ENCODE results near the gene FRMD5.

GRCh38 chr15:43948691-43949325 lies 246.3 kb downstream of the FRMD5 start:
- no peak for TF ChIP-seq CTCF (IDR thresholded peaks at IDR 0.05)
- TF ChIP-seq BCL3 (IDR thresholded peaks at IDR 0.05), result no peak
- TF ChIP-seq EHMT2 (IDR thresholded peaks at IDR 0.05; ENCODE audit: low read depth), result no peak
